Measurements from ENCODE around the gene PSMB5.
A peak's percentile ranks its signal among the peaks of the same experiment; 100 is the strongest.

GRCh38 chr14:23006544-23007419 lies 27.9 kb downstream of the PSMB5 start:
- TF ChIP-seq FOXJ2 (tag; IDR thresholded peaks at IDR 0.05) (peak; percentile 61), POLR2A (conservative IDR thresholded peaks at IDR 0.05) (peak; percentile 93), SMARCA4 (IDR thresholded peaks at IDR 0.05) (no peak), ZNF644 (tag; IDR thresholded peaks at IDR 0.05; ENCODE audit: low read depth) (0 out of 2 replicates have a peak, but pooled peaks have one; percentile 46), USF2 (CRISPR knock-in tag; IDR thresholded peaks at IDR 0.05) (no peak), ZBTB2 (IDR thresholded peaks at IDR 0.05) (peak; percentile 81; the same call in 1 of the 2 replicates), DNMT1 (IDR thresholded peaks at IDR 0.05) (no peak), CXXC5 (CRISPR knock-in tag; IDR thresholded peaks at IDR 0.05) (peak; percentile 94), ZNF316 (IDR thresholded peaks at IDR 0.05) (peak; percentile 74), ZFP36 (IDR thresholded peaks at IDR 0.05; ENCODE audit: low read depth, low read length, partially characterized antibody) (no peak), ATF3 (IDR thresholded peaks at IDR 0.05) (peak; percentile 83), ATF3 (CRISPR knock-in tag; conservative IDR thresholded peaks at IDR 0.05) (no peak; the same call in 1 of the 2 replicates)
